Suprapubic skin (tissue), 4 donors: ENCODE data around the gene CELF5. TPM values are rescaled to one million over a fixed set of nuclear protein-coding genes. Genes with fewer than 3 reads are reported as not detected.
A peak's percentile ranks its signal among the peaks of the same experiment; 100 is the strongest.

Experiments
- DNase-seq, 2 donors: peaks; one replicate each; pipeline ENCODE4 v3.0.0-alpha.2; 2019; ENCODE audit warnings: low spot score in 2 of 2
- H3K27ac ChIP-seq: fragments of 200-600 bp; sonication (generic); one replicate; pipeline ENCODE4 v1.5.1; 2019
- H3K27me3 ChIP-seq: fragments of 200-600 bp; sonication (generic); one replicate; pipeline ENCODE4 v1.5.1; 2019
- H3K36me3 ChIP-seq: fragments of 200-600 bp; sonication (generic); one replicate; pipeline ENCODE4 v1.5.1; 2019
- H3K4me1 ChIP-seq: fragments of 200-600 bp; sonication (generic); one replicate; pipeline ENCODE4 v1.5.1; 2019
- H3K4me3 ChIP-seq: fragments of 200-600 bp; sonication (generic); one replicate; pipeline ENCODE4 v1.5.1; 2019; ENCODE audit warnings: mild to moderate bottlenecking
- H3K9me3 ChIP-seq: fragments of 200-600 bp; sonication (generic); one replicate; pipeline ENCODE4 v1.5.1; 2019
- CTCF ChIP-seq, 2 donors: fragments of 200-600 bp in 1 of 2; fragments of 450-650 bp in 1 of 2; sonication (generic) in 1 of 2; IDR thresholded peaks; one replicate each; pipeline ENCODE4 v1.5.1; 2016 to 2019; ENCODE audit warnings: antibody characterized with exemption in 2 of 2, mild to moderate bottlenecking in 1 of 2, moderate library complexity in 1 of 2
- EP300 ChIP-seq: sonication (generic); formaldehyde crosslinking; IDR thresholded peaks from one replicate; pipeline ENCODE4 v1.6.1; 2017; ENCODE audit warnings: antibody characterized with exemption
- POLR2A ChIP-seq, 2 donors: fragments of 450-650 bp; IDR thresholded peaks; one replicate each; pipeline ENCODE4 v1.6.1; 2017; ENCODE audit warnings: antibody characterized with exemption in 2 of 2, mild to moderate bottlenecking in 2 of 2, moderate library complexity in 2 of 2
- POLR2AphosphoS5 ChIP-seq, 3 donors: sonication (generic); formaldehyde crosslinking; IDR thresholded peaks; one replicate each; pipeline ENCODE4 v1.6.1; 2017; ENCODE audit warnings: antibody characterized with exemption in 3 of 3
- WGBS: methylation state at CpG from one replicate; pipeline ENCODE4 v1.1.5; 2018; 5-methylcytosine and 5-hydroxymethylcytosine counted together
- total RNA-seq, 4 donors: library from RNA; depleted of rRNA; stranded (reverse); fragments of >200 nt; gene quantifications; one replicate each; pipeline ENCODE4 v1.1.0, GENCODE V29; 2016

Gene CELF5
- total RNA-seq, 4 donors from 2014 or later: 0.17 to 0.87 (median 0.64) TPM; not detected in 1

GRCh38 chr19:3185461-3186159, 38.9 kb upstream of the CELF5 start, which contains the start of gene NCLN:
Gene NCLN (plus strand): TSS chr19:3185930. CDS start chr19:3186031, 101 bp downstream.
- whole genome bisulfite sequencing: 0% methylated on average over 11 of the region's 69 CpGs
- no peaks in the 10 kb centered on the region for H3K27me3 ChIP-seq
- H3K4me3 ChIP-seq: peak within 1 kb of the TSS; percentile 91
- peak; percentile 96 for DNase-seq
- no peaks in the 10 kb centered on the region for H3K9me3 ChIP-seq
- peak within 1 kb of the TSS; percentile 53 for H3K27ac ChIP-seq
- peaks cover 33% of the 10 kb centered on the region for H3K4me1 ChIP-seq
- TF ChIP-seq POLR2AphosphoS5 (IDR thresholded peaks at IDR 0.05) (peak in 1 of 3 donors; percentile 48), POLR2A (IDR thresholded peaks at IDR 0.05) (no peak), EP300 (no peak)
- H3K36me3 ChIP-seq: no peaks in the 10 kb centered on the region

- H3K36me3 ChIP-seq: no peaks in the 10 kb centered on the region
- DNase-seq: no peak
- peaks cover 33% of the 10 kb centered on the region for H3K4me1 ChIP-seq
- TF ChIP-seq CTCF (IDR thresholded peaks at IDR 0.05) (no peak), POLR2A (IDR thresholded peaks at IDR 0.05) (no peak), POLR2AphosphoS5 (IDR thresholded peaks at IDR 0.05) (no peak), EP300 (no peak)
- WGBS: 0% methylated on average over 15 of the region's 38 CpGs
- H3K27ac ChIP-seq: peak overlapping the region; percentile 53
- peak overlapping the region; percentile 91 for H3K4me3 ChIP-seq
- no peaks in the 10 kb centered on the region for H3K27me3 ChIP-seq
- H3K9me3 ChIP-seq: no peaks in the 10 kb centered on the region
Measured at GRCh38 chr19:3186160-3186688, 38.2 kb upstream of the CELF5 start.

GRCh38 chr19:3186891-3187661, 37.4 kb upstream of the CELF5 start:
- no peaks in the 10 kb centered on the region for H3K36me3 ChIP-seq
- DNase-seq: no peak
- H3K27me3 ChIP-seq: no peaks in the 10 kb centered on the region
- H3K27ac ChIP-seq: no peak overlapping the region
- H3K9me3 ChIP-seq: no peaks in the 10 kb centered on the region
- WGBS: 71% methylated on average over 23 of the region's 23 CpGs
- peak overlapping the region; percentile 91 for H3K4me3 ChIP-seq
- TF ChIP-seq CTCF (IDR thresholded peaks at IDR 0.05) (no peak), POLR2A (IDR thresholded peaks at IDR 0.05) (no peak), EP300 (no peak), POLR2AphosphoS5 (IDR thresholded peaks at IDR 0.05) (no peak)
- H3K4me1 ChIP-seq: peaks cover 33% of the 10 kb centered on the region

GRCh38 chr19:3187662-3188511, 36.6 kb upstream of the CELF5 start:
- Histone ChIP-seq H3K36me3 (peaks cover under 1% of the 10 kb centered on the region), H3K27ac (no peak overlapping the region), H3K27me3 (no peaks in the 10 kb centered on the region), H3K9me3 (no peaks in the 10 kb centered on the region), H3K4me3 (no peak overlapping the region), H3K4me1 (peaks cover 33% of the 10 kb centered on the region)
- no peak for DNase-seq
- 83% methylated on average over 23 of the region's 36 CpGs for WGBS
- TF ChIP-seq CTCF (IDR thresholded peaks at IDR 0.05) (no peak), POLR2AphosphoS5 (IDR thresholded peaks at IDR 0.05) (no peak)
